Keratinocyte (primary cell): ENCODE results near the gene OR52B2. TPM values are rescaled to one million over a fixed set of nuclear protein-coding genes. Genes with fewer than 3 reads are reported as not detected.

Source experiments
- DNase-seq: peaks from one replicate; pipeline ENCODE4 v3.0.0-alpha.2; 2011; ENCODE audit warnings: low read depth, missing footprints, low spot score
- FAIRE-seq: peaks from 2 replicates; lab custom pipeline; 2011; peaks lifted over from hg19 to GRCh38; lab: Jason Lieb, UNC
- H2AFZ ChIP-seq: 2 replicates; pipeline ENCODE4 v1.6.0; 2012; ENCODE audit warnings: low read length, control low read depth, inconsistent platforms; ENCODE audit not compliant: control insufficient read depth
- H3K27ac ChIP-seq: 2 replicates; pipeline ENCODE4 v1.5.1; 2011; ENCODE audit warnings: low read length; ENCODE audit not compliant: control insufficient read depth, insufficient read depth
- H3K27me3 ChIP-seq: 3 replicates; pipeline ENCODE4 v1.6.0; 2011; ENCODE audit warnings: low read length; ENCODE audit not compliant: control insufficient read depth, insufficient read depth; ENCODE audit errors: extremely low read depth
- H3K36me3 ChIP-seq, 2 experiments: 2 replicates in 1 of 2; 3 replicates in 1 of 2; pipeline ENCODE4 v1.5.1; 2011; ENCODE audit warnings: low read length in 2 of 2, mild to moderate bottlenecking in 1 of 2; ENCODE audit not compliant: control insufficient read depth in 2 of 2, insufficient read depth in 2 of 2; ENCODE audit errors: extremely low read depth in 1 of 2
- H3K4me1 ChIP-seq: 3 replicates; pipeline ENCODE4 v1.5.1; 2011; ENCODE audit warnings: low read length; ENCODE audit not compliant: control insufficient read depth, insufficient read depth; ENCODE audit errors: extremely low read depth
- H3K4me2 ChIP-seq: 3 replicates; pipeline ENCODE4 v1.6.0; 2011; ENCODE audit warnings: low read depth, low read length; ENCODE audit not compliant: control insufficient read depth, insufficient read depth; ENCODE audit errors: extremely low read depth
- H3K4me3 ChIP-seq, 3 experiments: fragments of 200-600 bp in 1 of 3; sonication (generic) in 1 of 3; 2 replicates in 2 of 3; 3 replicates in 1 of 3; pipeline ENCODE4 v1.5.1; 2011 to 2016; ENCODE audit warnings: low read length in 3 of 3, mild to moderate bottlenecking in 3 of 3, control low read depth in 2 of 3, inconsistent platforms in 1 of 3, low read depth in 1 of 3, mixed read lengths in 1 of 3, mixed run types in 1 of 3, moderate library complexity in 1 of 3; ENCODE audit not compliant: control insufficient read depth in 2 of 3, insufficient read depth in 2 of 3; ENCODE audit errors: extremely low read depth in 1 of 3
- H3K79me2 ChIP-seq: 2 replicates; pipeline ENCODE4 v1.6.0; 2012; ENCODE audit warnings: low read length; ENCODE audit not compliant: control insufficient read depth, insufficient read depth
- H3K9ac ChIP-seq: 3 replicates; pipeline ENCODE4 v1.6.0; 2011; ENCODE audit warnings: low read length; ENCODE audit not compliant: control insufficient read depth, insufficient read depth; ENCODE audit errors: extremely low read depth
- H3K9me1 ChIP-seq: 3 replicates; pipeline ENCODE4 v1.6.0; 2011; ENCODE audit warnings: low read length; ENCODE audit not compliant: control insufficient read depth, insufficient read depth; ENCODE audit errors: extremely low read depth
- H3K9me3 ChIP-seq: 2 replicates; pipeline ENCODE4 v1.5.1; 2012; ENCODE audit warnings: low read depth, low read length; ENCODE audit not compliant: control insufficient read depth
- H4K20me1 ChIP-seq: 3 replicates; pipeline ENCODE4 v1.6.0; 2011; ENCODE audit warnings: low read length; ENCODE audit not compliant: control insufficient read depth, insufficient read depth; ENCODE audit errors: extremely low read depth
- EZH2 ChIP-seq: IDR thresholded peaks from one replicate; pipeline ENCODE4 v1.6.1; 2012; ENCODE audit warnings: inconsistent platforms, mild to moderate bottlenecking, low read length, moderate library complexity
- dilution Hi-C: fragments of 300-500 bp; cut with MboI; formaldehyde crosslinking; loops from one replicate; pipeline ENCODE4 v1.7.0; 2020; ENCODE audit warnings: low sequenced_read_pairs; ENCODE audit not compliant: extremely low pct_ligation_motif_present
- polyA plus RNA-seq, 5 experiments: library from polyadenylated mRNA; depleted of rRNA in 3 of 5; stranded (reverse) in 3 of 5; stranded (forward) in 1 of 5; unstranded in 1 of 5; fragments of >200 nt; gene quantifications; 1 replicate in 1 of 5; 2 replicates in 3 of 5; 3 replicates in 1 of 5; pipeline versions ENCODE4 v1.2.1 to v1.2.3, GENCODE V29; 2011 to 2012; ENCODE audit warnings: missing spikeins in 2 of 5, low read depth in 1 of 5, low replicate concordance in 1 of 5
- TF ChIP-seq, protein P1 (sequence below), 3 experiments: IDR thresholded peaks in 1 of 3; conservative IDR thresholded peaks in 1 of 3; optimal IDR thresholded peaks in 1 of 3; 2 replicates in 2 of 3; 3 replicates in 1 of 3; pipeline versions ENCODE3 to v1.5.1; 2011; ENCODE audit warnings: low read length in 3 of 3, mild to moderate bottlenecking in 3 of 3, moderate library complexity in 2 of 3, control low read depth in 1 of 3, inconsistent platforms in 1 of 3; ENCODE audit not compliant: insufficient read depth in 2 of 3; ENCODE audit errors: extremely low read depth in 1 of 3

The OR52B2 gene
- polyA plus RNA-seq, 1 donor (not counting 4 experiments of a cell fraction or from before 2014, with no cell fraction given), result not detected

DNA sequence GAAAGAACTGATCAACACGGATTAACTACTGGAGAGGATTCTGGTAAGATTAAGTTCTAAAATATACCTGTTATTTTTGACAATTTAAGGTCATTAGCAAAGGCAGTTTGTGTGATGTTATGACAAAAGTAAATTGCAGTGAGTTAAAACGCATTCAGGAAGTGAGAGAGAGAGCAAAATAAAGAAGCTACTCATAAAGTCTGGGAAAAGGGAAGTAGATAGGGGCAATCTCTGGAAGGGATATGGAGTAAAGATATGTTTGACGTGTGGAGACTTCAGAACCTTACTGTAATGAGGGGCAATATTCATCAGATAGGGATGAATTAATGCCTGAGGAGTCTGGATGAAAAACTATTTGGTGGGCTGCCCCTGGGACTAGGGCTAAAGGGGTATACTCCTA lies 45.9 kb downstream of the OR52B2 start:
- Histone ChIP-seq H4K20me1 (no peaks in the 10 kb centered on the region), H3K79me2 (no peaks in the 10 kb centered on the region), H3K27ac (no peak overlapping the region), H2AFZ (no peak overlapping the region), H3K4me3 (no peak overlapping the region), H3K9ac (no peak overlapping the region), H3K9me3 (no peaks in the 10 kb centered on the region), H3K27me3 (no peaks in the 10 kb centered on the region), H3K9me1 (no peaks in the 10 kb centered on the region), H3K36me3 (no peaks in the 10 kb centered on the region), H3K4me2 (no peak overlapping the region), H3K4me1 (no peaks in the 10 kb centered on the region)
- no peak for TF ChIP-seq EZH2
- TF ChIP-seq, protein P1, sequence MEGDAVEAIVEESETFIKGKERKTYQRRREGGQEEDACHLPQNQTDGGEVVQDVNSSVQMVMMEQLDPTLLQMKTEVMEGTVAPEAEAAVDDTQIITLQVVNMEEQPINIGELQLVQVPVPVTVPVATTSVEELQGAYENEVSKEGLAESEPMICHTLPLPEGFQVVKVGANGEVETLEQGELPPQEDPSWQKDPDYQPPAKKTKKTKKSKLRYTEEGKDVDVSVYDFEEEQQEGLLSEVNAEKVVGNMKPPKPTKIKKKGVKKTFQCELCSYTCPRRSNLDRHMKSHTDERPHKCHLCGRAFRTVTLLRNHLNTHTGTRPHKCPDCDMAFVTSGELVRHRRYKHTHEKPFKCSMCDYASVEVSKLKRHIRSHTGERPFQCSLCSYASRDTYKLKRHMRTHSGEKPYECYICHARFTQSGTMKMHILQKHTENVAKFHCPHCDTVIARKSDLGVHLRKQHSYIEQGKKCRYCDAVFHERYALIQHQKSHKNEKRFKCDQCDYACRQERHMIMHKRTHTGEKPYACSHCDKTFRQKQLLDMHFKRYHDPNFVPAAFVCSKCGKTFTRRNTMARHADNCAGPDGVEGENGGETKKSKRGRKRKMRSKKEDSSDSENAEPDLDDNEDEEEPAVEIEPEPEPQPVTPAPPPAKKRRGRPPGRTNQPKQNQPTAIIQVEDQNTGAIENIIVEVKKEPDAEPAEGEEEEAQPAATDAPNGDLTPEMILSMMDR (optimal IDR thresholded peaks at IDR 0.05 in 1 of 3, IDR thresholded peaks at IDR 0.05 in 1 of 3, conservative IDR thresholded peaks at IDR 0.05 in 1 of 3; ENCODE audit: extremely low read depth in 1 of 3, insufficient read depth in 2 of 3, low read length in 3 of 3), result no peak
- dilution Hi-C loops, result no loop called here
- FAIRE-seq (no peak), DNase-seq (no peak)

Other genes with a start within 250 kb of the OR52B2 start
- not detected in 3 replicates for gene OR56A3, start 228.1 kb downstream of the OR52B2 start, polyA plus RNA-seq
- not detected in 3 replicates for gene OR56A5, start 201.8 kb downstream of the OR52B2 start, polyA plus RNA-seq
- gene OR52L1, start 183.3 kb downstream of the OR52B2 start, polyA plus RNA-seq, result not detected in 3 replicates
- not detected in 3 replicates for gene OR56A4, start 163.4 kb downstream of the OR52B2 start, polyA plus RNA-seq
- gene OR56A1, start 139.6 kb downstream of the OR52B2 start, polyA plus RNA-seq, result not detected in 3 replicates
- not detected in 3 replicates for gene OR56B4, start 62.6 kb downstream of the OR52B2 start, polyA plus RNA-seq
- gene OR52W1, start 28.9 kb upstream of the OR52B2 start, polyA plus RNA-seq, result not detected in 3 replicates
- not detected in 3 replicates for gene C11orf42, start 35.2 kb upstream of the OR52B2 start, polyA plus RNA-seq
- gene FHIP1B, start 64.3 kb upstream of the OR52B2 start, polyA plus RNA-seq, result 15.2 to 31.6 TPM (median 18.7 TPM) in 3 replicates
- 0.09 to 0.18 TPM in 2 of 3 replicates, not detected in the other for gene CNGA4, start 68.8 kb upstream of the OR52B2 start, polyA plus RNA-seq
- gene CCKBR, start 89.5 kb upstream of the OR52B2 start, polyA plus RNA-seq, result not detected in 3 replicates
- 26.0 to 43.0 TPM (median 30.1 TPM) in 3 replicates for gene CAVIN3, start 150.2 kb upstream of the OR52B2 start, polyA plus RNA-seq
- 7.3 to 12.6 TPM (median 8.0 TPM) in 3 replicates for gene SMPD1, start 220.1 kb upstream of the OR52B2 start, polyA plus RNA-seq
- 3.7 to 7.4 TPM (median 5.0 TPM) in 3 replicates for gene APBB1, start 248.8 kb upstream of the OR52B2 start, polyA plus RNA-seq